ENCODE measurements around the gene STK24. TPM values are rescaled to one million over a fixed set of nuclear protein-coding genes. Genes with fewer than 3 reads are reported as not detected.

The STK24 gene
- total RNA-seq, 4 donors from 2014 or later: 29.7 to 73.5 (median 62.6) TPM

- TF ChIP-seq POLR2A (IDR thresholded peaks at IDR 0.05): no peak
- TF ChIP-seq CTCF (IDR thresholded peaks at IDR 0.05): no peak
- DNase-seq: no peak
- no peaks in the 10 kb centered on the region for H3K9me3 ChIP-seq
- H3K27me3 ChIP-seq: no peaks in the 10 kb centered on the region
- intact Hi-C loops (cut with DNase I; ENCODE audit: low total_unique reads): no loop called here
- no peak overlapping the region for H3K4me3 ChIP-seq
- peaks cover 9 to 23% of the 10 kb centered on the region in 2 donors for H3K4me1 ChIP-seq
- no peak overlapping the region for H3K27ac ChIP-seq
- no peaks in the 10 kb centered on the region for H3K36me3 ChIP-seq
Measured at GRCh38 chr13:98520674-98521449, 56.0 kb downstream of the STK24 start.

- intact Hi-C loops (cut with DNase I; ENCODE audit: low total_unique reads): no loop called here
- Histone ChIP-seq H3K27ac (no peak overlapping the region), H3K36me3 (no peaks in the 10 kb centered on the region), H3K9me3 (no peaks in the 10 kb centered on the region), H3K4me1 (peaks cover 9 to 23% of the 10 kb centered on the region in 2 donors), H3K27me3 (no peaks in the 10 kb centered on the region), H3K4me3 (no peak overlapping the region)
- DNase-seq: no peak
- TF ChIP-seq POLR2A (IDR thresholded peaks at IDR 0.05): no peak
- no peak for TF ChIP-seq CTCF (IDR thresholded peaks at IDR 0.05)
Measured at GRCh38 chr13:98519976-98520375, 56.9 kb downstream of the STK24 start.

- intact Hi-C loops (cut with DNase I; ENCODE audit: low total_unique reads): no loop called here
- H3K4me3 ChIP-seq: no peak overlapping the region
- H3K36me3 ChIP-seq: no peaks in the 10 kb centered on the region
- peak overlapping the region; percentile 29 to 58 for H3K27ac ChIP-seq
- TF ChIP-seq POLR2A (IDR thresholded peaks at IDR 0.05): no peak
- no peak for TF ChIP-seq CTCF (IDR thresholded peaks at IDR 0.05)
- H3K27me3 ChIP-seq: no peaks in the 10 kb centered on the region
- peaks cover 1 to 9% of the 10 kb centered on the region in 2 donors for H3K4me1 ChIP-seq
- no peaks in the 10 kb centered on the region for H3K9me3 ChIP-seq
- DNase-seq: no peak
Measured at GRCh38 chr13:98517576-98518310, 59.2 kb downstream of the STK24 start.

- Histone ChIP-seq H3K4me3 (no peak overlapping the region), H3K27ac (peak overlapping the region; percentile 29 to 58), H3K36me3 (no peaks in the 10 kb centered on the region), H3K27me3 (no peaks in the 10 kb centered on the region), H3K9me3 (no peaks in the 10 kb centered on the region), H3K4me1 (peaks cover 0 to 5% of the 10 kb centered on the region in 2 donors)
- intact Hi-C loops (cut with DNase I; ENCODE audit: low total_unique reads): no loop called here
- TF ChIP-seq POLR2A (IDR thresholded peaks at IDR 0.05) (no peak), CTCF (IDR thresholded peaks at IDR 0.05) (no peak)
- DNase-seq: no peak
Measured at GRCh38 chr13:98515818-98516465, 61.0 kb downstream of the STK24 start.
